Panc1 (cell line): ENCODE data around the gene KDM4B.

Source experiments
- CTCF ChIP-seq: fragments of 450-650 bp; IDR thresholded peaks from 2 replicates; pipeline ENCODE4 v1.5.1; 2017; ENCODE audit warnings: mild to moderate bottlenecking
- POLR2AphosphoS5 ChIP-seq: IDR thresholded peaks from 2 replicates; pipeline ENCODE4 v1.6.1; 2012; ENCODE audit warnings: mild to moderate bottlenecking, low read depth, low read length, moderate library complexity
- TCF7L2 ChIP-seq: IDR thresholded peaks from 2 replicates; pipeline ENCODE4 v1.6.1; 2011; ENCODE audit warnings: mild to moderate bottlenecking, low read depth, low read length, inconsistent platforms
- TF ChIP-seq, protein P1 (sequence below), 2 experiments: IDR thresholded peaks; 2 replicates each; pipeline ENCODE4 v1.6.1; 2011 to 2012; ENCODE audit warnings: low read depth in 2 of 2, control low read depth in 1 of 2, low read length in 1 of 2, mild to moderate bottlenecking in 1 of 2, moderate library complexity in 1 of 2; ENCODE audit not compliant: insufficient read depth in 1 of 2

DNA sequence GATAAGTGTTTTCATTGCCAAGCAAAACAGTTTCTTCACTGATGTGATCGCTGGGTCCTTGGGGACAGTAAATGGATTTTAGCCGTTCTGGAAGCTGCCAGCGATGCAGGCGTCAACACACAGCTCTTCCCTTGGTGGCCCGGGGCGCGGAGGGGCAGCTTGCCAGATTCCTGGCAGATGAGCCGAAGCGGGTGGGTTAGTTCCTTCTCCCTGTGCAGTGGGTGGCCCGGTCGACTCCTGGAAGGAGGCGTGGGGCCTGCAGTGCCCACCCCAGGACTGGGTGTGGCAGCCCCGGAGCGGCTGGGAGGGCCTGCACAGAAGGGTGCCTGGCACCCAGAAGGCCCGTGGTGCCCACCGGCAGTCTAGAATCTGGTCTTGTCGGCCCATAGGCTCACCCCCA lies 69.0 kb downstream of the KDM4B start:
- TF ChIP-seq, protein P1, sequence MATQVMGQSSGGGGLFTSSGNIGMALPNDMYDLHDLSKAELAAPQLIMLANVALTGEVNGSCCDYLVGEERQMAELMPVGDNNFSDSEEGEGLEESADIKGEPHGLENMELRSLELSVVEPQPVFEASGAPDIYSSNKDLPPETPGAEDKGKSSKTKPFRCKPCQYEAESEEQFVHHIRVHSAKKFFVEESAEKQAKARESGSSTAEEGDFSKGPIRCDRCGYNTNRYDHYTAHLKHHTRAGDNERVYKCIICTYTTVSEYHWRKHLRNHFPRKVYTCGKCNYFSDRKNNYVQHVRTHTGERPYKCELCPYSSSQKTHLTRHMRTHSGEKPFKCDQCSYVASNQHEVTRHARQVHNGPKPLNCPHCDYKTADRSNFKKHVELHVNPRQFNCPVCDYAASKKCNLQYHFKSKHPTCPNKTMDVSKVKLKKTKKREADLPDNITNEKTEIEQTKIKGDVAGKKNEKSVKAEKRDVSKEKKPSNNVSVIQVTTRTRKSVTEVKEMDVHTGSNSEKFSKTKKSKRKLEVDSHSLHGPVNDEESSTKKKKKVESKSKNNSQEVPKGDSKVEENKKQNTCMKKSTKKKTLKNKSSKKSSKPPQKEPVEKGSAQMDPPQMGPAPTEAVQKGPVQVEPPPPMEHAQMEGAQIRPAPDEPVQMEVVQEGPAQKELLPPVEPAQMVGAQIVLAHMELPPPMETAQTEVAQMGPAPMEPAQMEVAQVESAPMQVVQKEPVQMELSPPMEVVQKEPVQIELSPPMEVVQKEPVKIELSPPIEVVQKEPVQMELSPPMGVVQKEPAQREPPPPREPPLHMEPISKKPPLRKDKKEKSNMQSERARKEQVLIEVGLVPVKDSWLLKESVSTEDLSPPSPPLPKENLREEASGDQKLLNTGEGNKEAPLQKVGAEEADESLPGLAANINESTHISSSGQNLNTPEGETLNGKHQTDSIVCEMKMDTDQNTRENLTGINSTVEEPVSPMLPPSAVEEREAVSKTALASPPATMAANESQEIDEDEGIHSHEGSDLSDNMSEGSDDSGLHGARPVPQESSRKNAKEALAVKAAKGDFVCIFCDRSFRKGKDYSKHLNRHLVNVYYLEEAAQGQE (IDR thresholded peaks at IDR 0.05; ENCODE audit: insufficient read depth in 1 of 2, low read depth in 2 of 2, low read length in 1 of 2): no peak
- TF ChIP-seq CTCF (no peak), POLR2AphosphoS5 (no peak), TCF7L2 (no peak)
